Trophoblast cell (in vitro differentiated cells and primary cell): Measurements from ENCODE around the gene IPO8.

Source experiments
- DNase-seq, 2 donors: peaks; one replicate each; pipeline ENCODE4 v3.0.0-alpha.2; 2016
- H2AFZ ChIP-seq: 2 replicates; pipeline ENCODE4 v1.6.1; 2013; ENCODE audit warnings: low read length, moderate library complexity, mild to moderate bottlenecking; ENCODE audit not compliant: insufficient read depth, poor library complexity
- H2AK5ac ChIP-seq: 2 replicates; pipeline ENCODE4 v1.6.1; 2013; ENCODE audit warnings: mild to moderate bottlenecking, low read length
- H2BK120ac ChIP-seq: 2 replicates; pipeline ENCODE4 v1.6.1; 2013; ENCODE audit warnings: low read length, mild to moderate bottlenecking, moderate library complexity; ENCODE audit not compliant: insufficient read depth, poor library complexity
- H2BK12ac ChIP-seq: 2 replicates; pipeline ENCODE4 v1.6.1; 2013; ENCODE audit warnings: mild to moderate bottlenecking, low read length, moderate library complexity
- H2BK5ac ChIP-seq: 2 replicates; pipeline ENCODE4 v1.6.1; 2013; ENCODE audit warnings: low read length, low read depth, moderate library complexity, mild to moderate bottlenecking; ENCODE audit not compliant: poor library complexity
- H3K14ac ChIP-seq: 2 replicates; pipeline ENCODE4 v1.6.1; 2013; ENCODE audit warnings: mild to moderate bottlenecking, low read length
- H3K18ac ChIP-seq: 2 replicates; pipeline ENCODE4 v1.6.1; 2013; ENCODE audit warnings: mild to moderate bottlenecking, low read length
- H3K23ac ChIP-seq: 2 replicates; pipeline ENCODE4 v1.6.1; 2013; ENCODE audit warnings: low read length
- H3K27ac ChIP-seq: 2 replicates; pipeline ENCODE4 v1.5.1; 2013; ENCODE audit warnings: low read depth, mild to moderate bottlenecking, inconsistent platforms, low read length, moderate library complexity
- H3K27me3 ChIP-seq: 2 replicates; pipeline ENCODE4 v1.6.1; 2013; ENCODE audit warnings: inconsistent platforms, mild to moderate bottlenecking, low read length, moderate library complexity; ENCODE audit not compliant: insufficient read depth
- H3K36me3 ChIP-seq, 2 experiments: 1 replicate in 1 of 2; 2 replicates in 1 of 2; pipeline ENCODE4 v1.6.1; 2013; ENCODE audit warnings: low read length in 2 of 2, mild to moderate bottlenecking in 2 of 2, moderate library complexity in 1 of 2; ENCODE audit not compliant: insufficient read depth in 2 of 2, control insufficient read depth in 1 of 2
- H3K4ac ChIP-seq: 2 replicates; pipeline ENCODE4 v1.6.1; 2013; ENCODE audit warnings: low read depth, mild to moderate bottlenecking, low read length, moderate library complexity
- H3K4me1 ChIP-seq, 2 experiments: 1 replicate in 1 of 2; 2 replicates in 1 of 2; pipeline ENCODE4 v1.6.1; 2013; ENCODE audit warnings: low read length in 2 of 2, mild to moderate bottlenecking in 2 of 2, moderate library complexity in 1 of 2; ENCODE audit not compliant: insufficient read depth in 2 of 2, control insufficient read depth in 1 of 2
- H3K4me2 ChIP-seq: 2 replicates; pipeline ENCODE4 v1.6.1; 2013; ENCODE audit warnings: inconsistent platforms, mild to moderate bottlenecking, low read length, moderate library complexity
- H3K4me3 ChIP-seq: 2 replicates; pipeline ENCODE4 v1.5.1; 2013; ENCODE audit warnings: mild to moderate bottlenecking, low read depth, low read length, inconsistent platforms
- H3K79me1 ChIP-seq: one replicate; pipeline ENCODE4 v1.6.1; 2013; ENCODE audit warnings: low read length
- H3K79me2 ChIP-seq: 2 replicates; pipeline ENCODE4 v1.6.1; 2013; ENCODE audit warnings: low read length, mild to moderate bottlenecking; ENCODE audit not compliant: control insufficient read depth, insufficient read depth, poor library complexity
- H3K9ac ChIP-seq: 2 replicates; pipeline ENCODE4 v1.6.1; 2013; ENCODE audit warnings: mild to moderate bottlenecking, low read length
- H3K9me3 ChIP-seq: 2 replicates; pipeline ENCODE4 v1.6.1; 2013; ENCODE audit warnings: low read depth, mild to moderate bottlenecking, control low read depth, inconsistent platforms, low read length; ENCODE audit not compliant: insufficient read depth
- H4K12ac ChIP-seq: 2 replicates; pipeline ENCODE4 v1.6.1; 2013; ENCODE audit warnings: low read depth, mild to moderate bottlenecking, low read length, moderate library complexity
- H4K8ac ChIP-seq: 2 replicates; pipeline ENCODE4 v1.6.1; 2013; ENCODE audit warnings: low read depth, mild to moderate bottlenecking, low read length, moderate library complexity
- H4K91ac ChIP-seq: one replicate; pipeline ENCODE4 v1.6.1; 2013; ENCODE audit warnings: low read depth, mild to moderate bottlenecking, low read length, moderate library complexity
- WGBS: extraction: QIAGEN DNeasy Blood & Tissue Kit; methylation state at CpG from one replicate; pipeline ENCODE4 v1.1.7; 2013; ENCODE audit warnings: missing lambda C conversion rate; ENCODE audit not compliant: insufficient read length, insufficient coverage; ENCODE audit errors: extremely low coverage; 5-methylcytosine and 5-hydroxymethylcytosine counted together

Gene IPO8

GRCh38 chr12:30661210-30661609 lies 34.5 kb downstream of the IPO8 start:
- DNase-seq: no peak
- H3K23ac ChIP-seq: no peak overlapping the region
- H3K14ac ChIP-seq: no peak overlapping the region
- H2AFZ ChIP-seq: no peak overlapping the region
- no peaks in the 10 kb centered on the region for H3K9me3 ChIP-seq
- H3K4me2 ChIP-seq: no peak overlapping the region
- no peak overlapping the region for H2BK5ac ChIP-seq
- no peak overlapping the region for H3K4ac ChIP-seq
- H2AK5ac ChIP-seq: no peak overlapping the region
- no peaks in the 10 kb centered on the region for H3K79me1 ChIP-seq
- H3K36me3 ChIP-seq: peaks cover 2 to 7% of the 10 kb centered on the region in 2 experiments
- no peaks in the 10 kb centered on the region for H3K4me1 ChIP-seq
- H4K12ac ChIP-seq: no peak overlapping the region
- no peaks in the 10 kb centered on the region for H3K27me3 ChIP-seq
- H2BK120ac ChIP-seq: no peak overlapping the region
- no peak overlapping the region for H3K4me3 ChIP-seq
- H4K8ac ChIP-seq: no peak overlapping the region
- H3K9ac ChIP-seq: no peak overlapping the region
- H2BK12ac ChIP-seq: no peak overlapping the region
- no peak overlapping the region for H3K27ac ChIP-seq
- no peaks in the 10 kb centered on the region for H3K79me2 ChIP-seq
- no peak overlapping the region for H3K18ac ChIP-seq
- no peak overlapping the region for H4K91ac ChIP-seq
- no CpG with 5 or more reads among the region's 4 CpGs for WGBS

- H2AFZ ChIP-seq: no peak overlapping the region
- H3K4me1 ChIP-seq: no peaks in the 10 kb centered on the region
- H3K14ac ChIP-seq: no peak overlapping the region
- no peaks in the 10 kb centered on the region for H3K27me3 ChIP-seq
- no peak overlapping the region for H3K9ac ChIP-seq
- peaks cover 0 to 2% of the 10 kb centered on the region in 2 experiments for H3K36me3 ChIP-seq
- no peak overlapping the region for H2AK5ac ChIP-seq
- no peak overlapping the region for H3K18ac ChIP-seq
- WGBS: no CpG with 5 or more reads among the region's 1 CpG
- H3K23ac ChIP-seq: no peak overlapping the region
- H3K4me2 ChIP-seq: no peak overlapping the region
- H3K79me1 ChIP-seq: no peaks in the 10 kb centered on the region
- no peaks in the 10 kb centered on the region for H3K79me2 ChIP-seq
- no peak overlapping the region for H2BK120ac ChIP-seq
- H3K9me3 ChIP-seq: no peaks in the 10 kb centered on the region
- H2BK12ac ChIP-seq: no peak overlapping the region
- no peak for DNase-seq
- no peak overlapping the region for H3K4me3 ChIP-seq
- no peak overlapping the region for H3K27ac ChIP-seq
- no peak overlapping the region for H3K4ac ChIP-seq
- no peak overlapping the region for H4K12ac ChIP-seq
- H2BK5ac ChIP-seq: no peak overlapping the region
- H4K91ac ChIP-seq: no peak overlapping the region
- H4K8ac ChIP-seq: no peak overlapping the region
Measured at GRCh38 chr12:30652034-30652696, 43.5 kb downstream of the IPO8 start.

GRCh38 chr12:30646821-30647220 lies 48.8 kb downstream of the IPO8 start:
- no peak for DNase-seq
- H3K4me1 ChIP-seq: no peaks in the 10 kb centered on the region
- no peak overlapping the region for H4K91ac ChIP-seq
- H3K36me3 ChIP-seq: no peaks in the 10 kb centered on the region
- H2BK5ac ChIP-seq: no peak overlapping the region
- no peak overlapping the region for H2AFZ ChIP-seq
- H2BK12ac ChIP-seq: no peak overlapping the region
- WGBS: no CpG with 5 or more reads among the region's 4 CpGs
- H3K14ac ChIP-seq: no peak overlapping the region
- H3K4me2 ChIP-seq: no peak overlapping the region
- no peaks in the 10 kb centered on the region for H3K27me3 ChIP-seq
- H2BK120ac ChIP-seq: no peak overlapping the region
- H4K8ac ChIP-seq: no peak overlapping the region
- no peak overlapping the region for H3K4me3 ChIP-seq
- H3K9ac ChIP-seq: no peak overlapping the region
- H3K18ac ChIP-seq: no peak overlapping the region
- H4K12ac ChIP-seq: no peak overlapping the region
- H3K27ac ChIP-seq: no peak overlapping the region
- no peaks in the 10 kb centered on the region for H3K79me2 ChIP-seq
- no peaks in the 10 kb centered on the region for H3K79me1 ChIP-seq
- no peaks in the 10 kb centered on the region for H3K9me3 ChIP-seq
- H3K4ac ChIP-seq: no peak overlapping the region
- no peak overlapping the region for H2AK5ac ChIP-seq
- H3K23ac ChIP-seq: no peak overlapping the region

DNA sequence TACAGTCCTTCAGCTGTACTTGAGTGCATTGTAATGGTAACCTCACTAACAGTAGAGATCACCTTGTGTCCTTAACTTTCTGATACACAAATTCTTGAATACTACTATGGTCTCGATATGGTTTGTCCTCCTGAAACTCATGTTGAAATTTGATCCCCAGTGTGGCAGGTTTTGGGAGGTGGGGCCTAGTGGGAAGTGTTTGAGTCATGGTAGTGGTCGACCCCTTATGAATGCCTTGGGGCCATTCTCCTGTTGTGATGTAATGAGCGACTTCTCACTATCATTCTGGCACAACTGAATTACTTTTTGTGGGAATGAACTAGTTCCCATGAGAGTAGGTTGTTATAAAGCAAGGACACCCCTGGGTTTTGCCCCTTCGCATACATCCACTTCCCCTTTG lies 52.3 kb downstream of the IPO8 start:
- H3K14ac ChIP-seq: no peak overlapping the region
- H2AK5ac ChIP-seq: no peak overlapping the region
- H3K4me1 ChIP-seq: no peaks in the 10 kb centered on the region
- no peak overlapping the region for H4K8ac ChIP-seq
- H3K4ac ChIP-seq: no peak overlapping the region
- H3K4me2 ChIP-seq: no peak overlapping the region
- H3K27me3 ChIP-seq: no peaks in the 10 kb centered on the region
- H2BK12ac ChIP-seq: no peak overlapping the region
- no peak overlapping the region for H3K27ac ChIP-seq
- H2BK120ac ChIP-seq: no peak overlapping the region
- H3K79me1 ChIP-seq: no peaks in the 10 kb centered on the region
- no peak overlapping the region for H3K9ac ChIP-seq
- peaks cover 0 to 3% of the 10 kb centered on the region in 2 experiments for H3K36me3 ChIP-seq
- no peak overlapping the region for H4K12ac ChIP-seq
- H2AFZ ChIP-seq: no peak overlapping the region
- no peak overlapping the region for H3K23ac ChIP-seq
- H3K4me3 ChIP-seq: no peak overlapping the region
- DNase-seq: no peak
- no peaks in the 10 kb centered on the region for H3K9me3 ChIP-seq
- WGBS: no CpG with 5 or more reads among the region's 4 CpGs
- H4K91ac ChIP-seq: no peak overlapping the region
- H3K79me2 ChIP-seq: no peaks in the 10 kb centered on the region
- no peak overlapping the region for H2BK5ac ChIP-seq
- no peak overlapping the region for H3K18ac ChIP-seq
